C4-2B (cell line): ENCODE results near the gene DLGAP4.

Source experiments
- H3K27ac ChIP-seq: fragments of 450-650 bp; 2 replicates; pipeline ENCODE4 v1.5.1; 2017
- ZFX ChIP-seq: fragments of 450-650 bp; IDR thresholded peaks from 2 replicates; pipeline ENCODE4 v1.6.1; 2017
- TF ChIP-seq, protein P1 (sequence below): fragments of 450-650 bp; conservative IDR thresholded peaks from 2 replicates; pipeline ENCODE4 v1.5.1; 2017; ENCODE audit warnings: mild to moderate bottlenecking

The DLGAP4 gene

DNA sequence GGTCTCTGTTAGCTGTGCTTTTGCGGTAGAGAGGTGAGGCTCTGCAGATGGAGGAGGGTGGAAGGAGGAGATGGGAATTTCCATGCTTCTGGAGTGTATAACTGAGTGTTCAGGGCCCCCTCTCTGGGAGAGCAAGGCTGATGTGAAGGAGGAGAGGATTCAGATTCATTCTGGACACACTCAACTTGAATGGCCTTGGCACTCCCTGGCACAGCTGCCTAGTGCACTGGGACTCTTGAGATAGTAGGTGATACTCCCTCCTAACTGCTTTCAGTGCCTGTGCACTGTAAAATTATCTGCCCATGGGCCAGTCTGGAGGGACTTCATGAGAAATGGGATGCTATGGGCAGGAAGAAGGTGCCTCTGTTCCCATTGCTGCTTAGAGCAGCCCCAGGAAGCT, 180.9 kb downstream of the DLGAP4 start:
- TF ChIP-seq, protein P1, sequence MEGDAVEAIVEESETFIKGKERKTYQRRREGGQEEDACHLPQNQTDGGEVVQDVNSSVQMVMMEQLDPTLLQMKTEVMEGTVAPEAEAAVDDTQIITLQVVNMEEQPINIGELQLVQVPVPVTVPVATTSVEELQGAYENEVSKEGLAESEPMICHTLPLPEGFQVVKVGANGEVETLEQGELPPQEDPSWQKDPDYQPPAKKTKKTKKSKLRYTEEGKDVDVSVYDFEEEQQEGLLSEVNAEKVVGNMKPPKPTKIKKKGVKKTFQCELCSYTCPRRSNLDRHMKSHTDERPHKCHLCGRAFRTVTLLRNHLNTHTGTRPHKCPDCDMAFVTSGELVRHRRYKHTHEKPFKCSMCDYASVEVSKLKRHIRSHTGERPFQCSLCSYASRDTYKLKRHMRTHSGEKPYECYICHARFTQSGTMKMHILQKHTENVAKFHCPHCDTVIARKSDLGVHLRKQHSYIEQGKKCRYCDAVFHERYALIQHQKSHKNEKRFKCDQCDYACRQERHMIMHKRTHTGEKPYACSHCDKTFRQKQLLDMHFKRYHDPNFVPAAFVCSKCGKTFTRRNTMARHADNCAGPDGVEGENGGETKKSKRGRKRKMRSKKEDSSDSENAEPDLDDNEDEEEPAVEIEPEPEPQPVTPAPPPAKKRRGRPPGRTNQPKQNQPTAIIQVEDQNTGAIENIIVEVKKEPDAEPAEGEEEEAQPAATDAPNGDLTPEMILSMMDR, result no peak
- no peak for TF ChIP-seq ZFX
- no peak overlapping the region for H3K27ac ChIP-seq

DNA sequence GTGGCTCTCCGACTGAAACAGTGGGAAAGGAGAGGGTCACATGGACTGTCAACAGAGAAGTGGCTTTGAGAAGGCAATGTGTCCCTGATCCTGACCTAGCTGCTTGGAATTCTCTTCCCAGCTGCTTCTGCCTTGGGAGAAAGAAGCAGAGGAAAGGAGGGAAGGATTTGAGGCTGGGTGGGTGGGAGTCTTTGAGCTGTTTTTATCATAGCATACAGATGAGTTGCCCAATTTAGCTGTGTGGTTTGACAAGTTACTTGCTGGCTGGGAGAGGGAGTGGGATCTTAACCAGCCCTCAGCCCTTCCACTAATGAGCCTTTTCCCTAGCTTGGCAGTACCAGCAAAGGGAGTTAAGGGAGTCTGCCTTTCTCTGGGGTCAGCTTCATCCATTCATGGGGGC, 184.1 kb downstream of the DLGAP4 start:
- no peak overlapping the region for H3K27ac ChIP-seq
- TF ChIP-seq, protein P1, result no peak
- no peak for TF ChIP-seq ZFX

GRCh38 chr20:36491901-36492617, 185.9 kb downstream of the DLGAP4 start:
- no peak overlapping the region for H3K27ac ChIP-seq
- no peak for TF ChIP-seq ZFX
- TF ChIP-seq, protein P1, result no peak

DNA sequence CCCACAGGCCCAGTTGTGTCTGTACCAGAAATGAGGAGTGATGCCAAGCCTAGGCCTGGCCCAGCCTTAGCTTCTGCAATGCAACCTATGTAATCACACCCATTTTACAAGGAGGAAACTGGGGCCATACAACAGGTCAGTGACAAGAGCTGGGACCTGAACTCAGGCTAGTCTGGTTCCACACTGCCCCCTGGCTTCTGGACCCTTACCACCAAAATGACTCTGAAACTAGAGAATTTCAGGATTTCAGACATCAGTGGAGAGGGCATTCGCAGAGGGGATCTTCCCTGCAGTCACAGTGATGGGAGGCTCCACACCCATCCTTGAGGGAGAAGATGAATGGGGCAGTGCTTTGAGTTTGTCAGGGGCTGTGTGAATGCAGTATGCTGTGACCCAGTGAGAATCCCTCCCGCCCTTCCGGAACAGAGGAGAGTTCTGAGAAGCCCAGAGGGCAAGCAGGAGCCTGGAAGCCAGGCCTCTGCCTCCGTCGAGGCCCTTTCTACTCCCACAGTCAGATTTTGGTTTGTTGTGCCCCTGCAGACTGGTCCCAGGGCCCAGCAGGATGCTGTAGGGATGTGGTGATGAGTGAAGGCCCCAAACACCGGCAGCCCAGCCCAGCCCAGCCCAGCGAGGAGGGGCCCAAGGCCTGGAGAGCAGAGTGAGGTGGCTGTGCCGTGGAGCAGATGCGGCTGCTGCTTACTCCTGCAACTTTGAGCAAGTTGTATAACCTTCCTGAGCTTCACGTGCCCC, 187.1 kb downstream of the DLGAP4 start:
- H3K27ac ChIP-seq, result no peak overlapping the region
- no peak for TF ChIP-seq ZFX
- TF ChIP-seq, protein P1, result no peak

DNA sequence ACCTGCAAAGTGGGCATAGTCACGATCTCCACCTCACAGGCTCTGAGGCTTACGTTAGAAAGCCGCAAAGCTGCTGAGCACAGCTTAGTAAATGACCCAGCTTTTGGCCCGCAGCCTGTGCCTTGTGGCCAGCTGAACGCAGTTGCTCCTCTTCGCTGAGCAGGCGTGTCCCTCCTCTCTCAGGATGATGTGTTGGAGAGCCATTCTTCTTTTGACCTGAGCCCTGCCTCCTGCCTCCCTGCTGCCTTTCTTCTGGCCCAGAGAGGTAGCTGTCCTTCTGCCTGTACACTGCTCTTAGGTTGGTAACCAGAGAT, 187.6 kb downstream of the DLGAP4 start:
- no peak overlapping the region for H3K27ac ChIP-seq
- TF ChIP-seq, protein P1, result no peak
- no peak for TF ChIP-seq ZFX

DNA sequence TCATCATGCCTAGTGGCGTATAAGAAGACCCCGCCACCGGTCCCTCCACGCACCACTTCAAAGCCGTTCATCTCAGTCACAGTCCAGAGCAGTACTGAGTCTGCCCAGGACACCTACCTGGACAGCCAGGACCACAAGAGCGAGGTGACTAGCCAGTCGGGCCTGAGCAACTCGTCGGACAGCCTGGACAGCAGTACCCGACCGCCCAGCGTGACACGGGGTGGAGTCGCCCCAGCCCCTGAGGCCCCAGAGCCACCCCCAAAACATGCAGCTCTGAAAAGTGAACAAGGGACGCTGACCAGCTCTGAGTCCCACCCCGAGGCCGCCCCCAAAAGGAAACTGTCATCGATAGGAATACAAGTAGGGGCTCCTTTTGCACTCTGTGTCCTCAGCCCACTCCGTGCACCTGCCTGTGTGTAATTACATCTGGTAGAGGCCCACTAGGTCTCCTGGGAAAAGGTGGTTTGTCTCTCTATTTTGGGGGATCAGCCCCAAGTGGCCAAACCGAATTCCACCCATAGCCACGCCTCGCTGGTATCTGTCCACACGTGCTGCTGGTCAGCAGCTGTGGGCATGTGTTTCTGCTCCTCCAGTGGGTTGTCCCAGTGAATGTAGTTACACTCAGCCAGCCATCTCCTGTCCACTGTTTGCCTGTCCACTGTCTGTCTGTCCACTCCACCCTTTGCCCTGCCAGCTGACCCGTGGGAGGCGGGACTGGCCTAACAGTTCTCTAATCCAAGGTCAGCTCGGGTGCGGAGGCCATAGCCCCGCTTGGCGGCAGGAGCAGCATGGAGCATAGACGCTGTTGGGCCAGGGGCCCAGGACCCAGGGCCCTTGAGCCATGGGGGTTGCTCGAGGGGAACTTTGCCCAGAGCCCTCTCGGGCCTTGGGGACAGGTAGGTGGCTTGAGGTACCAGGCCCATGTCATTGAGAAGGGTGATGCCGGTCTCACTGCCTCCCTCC, 190.8 kb downstream of the DLGAP4 start:
- no peak for TF ChIP-seq ZFX
- TF ChIP-seq, protein P1, result no peak
- no peak overlapping the region for H3K27ac ChIP-seq
